NCI-H1105 (cell line): ENCODE data around the gene ZNF878.
"Not testable (repeated sequence)": the region's sequence is repeated elsewhere in the genome, so short reads cannot be mapped to it uniquely, and the experiment has no call there.

Source experiments
- DNase-seq: peaks from one replicate; lab custom pipeline; 2025; lab: John Stamatoyannopoulos, UW

ZNF878 gene

DNA sequence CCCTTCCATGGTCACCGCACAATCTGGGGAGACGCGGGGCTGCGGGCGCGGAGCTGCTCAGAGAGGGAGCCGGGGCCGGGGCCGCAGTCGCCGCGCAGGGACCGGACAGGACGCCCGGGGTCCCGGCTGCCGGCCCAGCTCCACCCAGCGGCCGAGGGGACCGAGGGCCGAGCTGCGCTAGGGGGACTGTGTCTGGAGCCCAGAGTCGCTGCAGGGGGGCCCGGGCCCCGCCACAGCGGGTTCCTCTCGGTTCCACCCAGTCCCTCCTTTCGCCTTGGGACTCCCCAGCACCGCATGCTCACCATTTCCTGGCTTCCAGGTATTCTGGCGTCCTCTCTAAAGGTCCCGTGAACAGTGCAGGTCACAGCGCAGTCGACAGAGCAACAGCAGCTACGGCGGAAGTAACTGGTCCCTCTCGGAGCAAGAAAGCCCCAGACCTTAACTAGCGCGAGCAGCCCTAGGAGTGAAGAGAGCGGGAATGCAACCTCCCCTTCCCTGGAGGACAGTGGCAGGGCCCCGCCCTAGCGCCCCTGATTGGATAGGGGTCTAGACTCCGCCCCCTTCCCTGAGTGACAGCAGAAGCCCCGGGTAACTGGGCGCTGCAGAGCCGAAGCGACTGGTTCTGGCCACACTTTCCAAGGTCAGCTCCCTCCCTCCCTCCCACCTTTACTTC, at the start of gene ZNF878:
ZNF878 (minus strand) TSS at position 465 of the 673 bp plus-strand sequence; CDS start at position 305, 160 bp downstream.
- DNase-seq = peak; percentile 93

DNA sequence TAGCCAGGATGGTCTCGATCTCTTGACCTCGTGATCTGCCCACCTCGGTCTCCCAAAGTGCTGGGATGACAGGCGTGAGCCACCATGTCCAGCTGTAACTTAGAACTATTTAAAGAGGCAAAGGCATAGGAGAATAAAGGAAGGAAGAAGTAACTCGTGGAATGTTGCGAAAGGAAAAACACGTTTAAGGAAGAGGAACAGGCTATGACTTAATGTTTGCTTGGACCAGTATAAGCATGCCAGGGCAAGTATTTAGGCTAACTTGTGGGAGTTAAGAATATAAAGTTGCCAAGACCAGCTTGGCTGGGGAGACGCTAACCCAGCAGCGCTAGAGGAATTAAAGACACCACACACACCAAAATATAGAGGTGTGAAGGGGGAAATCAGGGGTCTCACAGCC, 45.3 kb upstream of the ZNF878 start:
- no peak for DNase-seq

DNA sequence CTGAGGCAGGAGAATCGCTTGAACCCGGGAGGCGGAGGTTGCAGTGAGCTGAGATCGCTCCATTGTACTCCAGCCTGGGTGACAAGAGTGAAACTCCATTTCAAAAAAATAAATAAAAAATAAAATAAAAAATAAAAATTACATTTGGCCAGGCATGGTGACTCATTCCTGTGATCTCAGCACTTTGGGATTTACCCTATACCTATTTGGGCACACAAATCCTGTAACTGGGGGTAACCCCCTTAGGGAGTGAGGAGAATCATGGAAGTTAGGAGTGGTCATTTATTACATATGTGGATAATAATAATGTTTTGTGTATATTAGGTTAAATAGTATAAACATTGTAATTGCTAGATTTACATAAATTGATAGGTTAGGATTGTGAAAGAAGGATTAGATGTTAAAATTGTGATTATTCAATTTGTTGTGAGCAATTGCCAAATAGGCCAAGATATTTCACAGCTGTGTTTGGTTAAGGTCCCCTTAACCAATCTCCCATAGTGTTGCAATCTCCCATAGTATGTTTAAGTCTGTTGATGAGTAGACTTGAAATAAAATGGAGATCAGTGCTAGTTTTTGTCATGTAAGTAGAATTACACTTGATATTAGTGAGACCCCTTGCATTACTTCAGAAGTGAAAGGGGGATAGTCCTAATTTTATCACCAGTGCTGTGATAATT, 42.5 kb upstream of the ZNF878 start:
- DNase-seq = no peak

DNA sequence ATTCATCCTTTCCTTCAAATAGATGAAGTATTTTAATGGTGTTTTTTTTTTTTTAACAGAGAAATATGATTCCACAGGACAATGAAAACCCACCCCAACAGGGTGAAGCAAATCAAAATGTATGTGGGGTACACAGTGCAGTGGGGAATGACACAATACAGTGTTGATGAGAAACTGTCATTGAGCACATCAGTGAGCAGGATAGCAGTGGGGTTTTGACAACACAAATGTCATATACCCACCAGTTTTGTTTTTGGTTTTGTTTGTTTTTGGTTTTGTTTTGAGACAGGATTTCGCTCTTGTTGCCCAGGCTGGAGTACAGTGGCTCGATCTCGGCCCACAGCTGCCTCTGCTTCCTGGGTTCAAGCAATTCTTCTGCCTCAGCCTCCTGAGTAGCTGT, 41.0 kb upstream of the ZNF878 start:
- DNase-seq = no peak

DNA sequence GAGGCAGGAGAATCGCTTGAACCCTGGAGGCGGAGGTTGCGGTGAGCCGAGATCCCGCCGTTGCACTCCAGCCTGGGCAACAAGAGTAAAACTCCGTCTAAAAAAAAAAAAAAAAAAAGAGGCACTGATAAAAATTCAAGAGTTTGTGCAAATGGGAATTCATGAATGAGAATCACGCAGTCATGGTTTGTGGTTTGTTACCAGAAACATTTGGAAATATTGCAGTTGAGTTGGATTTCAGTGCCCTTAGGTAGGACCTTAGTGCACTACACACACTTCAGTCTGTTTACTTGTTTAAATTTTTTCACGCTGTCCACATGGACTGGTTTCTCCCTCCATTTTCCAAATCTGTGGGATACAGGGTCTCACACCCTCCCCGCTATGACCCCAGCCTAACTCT, 40.2 kb upstream of the ZNF878 start:
- DNase-seq = no peak

DNA sequence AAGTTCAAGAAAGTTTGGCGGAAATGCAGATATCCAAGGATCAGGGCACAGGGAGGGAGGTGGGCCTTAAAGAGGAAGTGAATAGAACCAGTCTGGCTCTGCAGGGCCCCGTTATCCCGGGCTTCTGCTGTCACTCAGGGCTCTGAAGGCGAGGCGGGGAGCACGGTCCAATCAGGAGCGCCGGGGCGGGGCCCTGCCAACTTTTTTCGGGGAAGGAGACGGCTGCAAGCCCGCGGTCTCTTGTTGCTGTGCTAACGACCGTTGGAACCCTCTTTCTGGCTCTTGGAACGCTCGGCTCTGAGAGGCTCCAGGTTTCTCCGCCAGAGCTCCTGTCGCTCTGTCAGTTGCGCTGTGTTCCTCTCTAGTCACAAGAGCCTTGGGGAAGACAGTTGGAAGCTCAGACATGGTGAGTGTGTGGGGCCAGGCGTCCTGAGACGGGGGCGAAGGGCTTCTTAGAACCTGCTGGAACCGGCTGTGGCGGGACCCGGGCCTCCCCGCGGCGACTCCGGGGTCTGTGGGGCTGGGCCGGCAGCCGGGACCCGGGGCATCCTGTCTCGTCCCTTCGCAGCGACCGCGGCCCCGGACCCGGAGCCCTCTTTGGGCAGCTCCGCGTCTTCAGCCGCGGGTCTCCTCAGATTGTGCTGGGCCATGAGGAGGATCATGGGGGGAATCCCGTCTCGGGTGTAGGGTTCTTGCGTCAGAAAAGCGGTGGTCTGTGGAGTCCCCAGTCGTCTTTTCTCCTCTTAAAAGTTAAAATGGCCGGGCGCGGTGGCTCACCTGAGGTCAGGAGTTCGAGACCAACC, 39.5 kb upstream of the ZNF878 start:
- no peak for DNase-seq

DNA sequence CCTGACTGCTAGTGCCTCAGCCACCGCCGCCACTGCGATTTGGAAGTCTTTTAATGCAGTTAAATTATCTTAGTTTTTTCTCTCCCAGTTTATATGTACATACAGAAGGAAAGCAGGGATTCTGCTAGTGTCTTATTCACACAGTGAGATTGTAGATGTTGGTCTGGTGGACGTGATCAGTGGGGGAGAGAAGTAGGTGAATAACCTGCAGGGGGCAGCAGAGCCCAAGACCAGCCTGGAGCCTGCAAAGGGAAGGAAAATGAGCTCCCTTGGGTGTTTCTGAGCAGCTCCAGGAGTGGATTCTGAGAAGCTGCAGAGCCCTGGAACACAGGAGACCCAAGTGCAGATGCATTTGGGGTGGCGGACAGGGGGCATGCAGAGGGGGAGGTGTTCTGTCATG, 38.0 kb upstream of the ZNF878 start:
- peak; percentile 46 for DNase-seq

DNA sequence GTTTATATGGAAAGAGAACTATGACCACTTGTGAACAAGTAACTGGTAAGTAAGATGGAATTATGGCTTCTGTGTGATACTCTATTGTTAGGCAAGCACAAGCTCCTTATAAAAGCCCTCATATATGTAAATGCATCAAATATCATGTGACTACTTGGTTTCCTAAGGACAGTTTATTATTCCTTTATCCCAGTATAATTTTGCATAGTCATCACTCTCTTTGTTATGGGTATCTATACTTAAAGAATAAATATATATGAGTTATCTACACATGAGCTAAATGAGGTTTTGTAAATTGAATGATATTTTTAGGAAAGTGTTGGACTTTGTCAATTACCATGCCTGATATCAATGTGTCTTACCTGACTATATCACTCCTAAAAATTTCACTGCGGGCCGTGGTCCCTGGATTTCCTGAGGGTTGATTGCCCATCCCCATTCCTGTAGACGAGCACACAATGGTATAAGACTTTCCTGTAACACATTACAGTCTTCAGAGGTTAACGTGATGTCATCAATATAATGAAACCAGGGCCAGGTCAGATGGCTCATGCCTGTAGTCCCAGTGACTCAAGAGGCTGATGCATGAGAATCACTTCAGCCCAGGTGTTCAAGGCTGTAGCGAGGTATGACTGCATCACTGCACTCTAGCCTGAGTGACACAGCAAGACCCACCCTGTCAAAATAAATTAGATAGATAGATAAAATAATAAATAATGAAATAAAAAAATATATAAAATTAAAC, 32.5 kb upstream of the ZNF878 start:
- DNase-seq = no peak

DNA sequence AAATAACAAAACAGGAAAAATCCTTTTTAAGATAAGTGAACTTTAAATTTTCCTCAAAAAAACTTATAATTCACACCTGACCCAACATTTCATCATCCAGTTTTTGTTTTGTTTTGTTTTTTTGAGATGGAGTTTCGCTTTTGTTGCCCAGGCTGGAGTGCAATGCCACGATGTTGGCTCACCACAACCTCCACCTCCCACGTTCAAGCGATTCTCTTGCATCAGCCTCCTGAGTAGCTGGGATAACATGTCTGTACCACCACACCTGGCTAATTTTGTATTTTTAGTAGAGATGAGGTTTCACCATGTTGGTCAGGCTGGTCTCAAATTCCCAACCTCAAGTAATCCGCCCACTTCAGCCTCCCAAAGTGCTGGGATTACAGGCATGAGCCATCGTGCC, 30.6 kb upstream of the ZNF878 start:
- DNase-seq = not testable (repeated sequence)

DNA sequence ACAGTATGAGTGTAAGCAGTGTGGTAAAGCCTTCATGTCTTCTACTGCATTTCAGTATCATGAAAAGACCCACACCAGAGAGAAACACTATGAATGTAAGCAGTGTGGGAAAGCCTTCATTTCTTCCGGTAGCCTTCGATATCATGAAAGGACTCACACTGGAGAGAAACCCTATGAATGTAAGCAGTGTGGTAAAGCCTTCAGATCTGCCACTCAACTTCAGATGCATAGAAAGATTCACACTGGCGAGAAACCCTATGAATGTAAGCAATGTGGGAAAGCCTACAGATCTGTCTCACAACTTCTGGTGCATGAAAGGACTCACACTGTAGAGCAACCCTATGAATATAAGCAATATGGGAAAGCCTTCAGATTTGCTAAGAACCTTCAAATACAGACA, 24.6 kb upstream of the ZNF878 start:
- DNase-seq = no peak

DNA sequence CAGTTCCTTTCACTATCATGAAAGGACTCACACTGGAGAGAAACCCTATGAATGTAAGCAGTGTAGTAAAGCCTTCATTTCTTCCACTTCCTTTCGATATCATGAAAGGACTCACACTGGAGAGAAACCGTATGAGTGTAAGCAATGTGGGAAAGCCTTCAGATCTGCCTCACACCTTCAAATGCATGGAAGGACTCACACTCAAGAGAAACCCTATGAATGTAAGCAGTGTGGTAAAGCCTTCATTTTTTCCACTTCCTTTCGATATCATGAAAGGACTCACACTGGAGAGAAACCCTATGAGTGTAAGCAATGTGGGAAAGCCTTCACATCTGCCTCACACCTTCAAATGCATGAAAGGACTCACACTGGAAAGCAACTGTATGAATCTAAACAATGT, 23.6 kb upstream of the ZNF878 start:
- not testable (repeated sequence) for DNase-seq

DNA sequence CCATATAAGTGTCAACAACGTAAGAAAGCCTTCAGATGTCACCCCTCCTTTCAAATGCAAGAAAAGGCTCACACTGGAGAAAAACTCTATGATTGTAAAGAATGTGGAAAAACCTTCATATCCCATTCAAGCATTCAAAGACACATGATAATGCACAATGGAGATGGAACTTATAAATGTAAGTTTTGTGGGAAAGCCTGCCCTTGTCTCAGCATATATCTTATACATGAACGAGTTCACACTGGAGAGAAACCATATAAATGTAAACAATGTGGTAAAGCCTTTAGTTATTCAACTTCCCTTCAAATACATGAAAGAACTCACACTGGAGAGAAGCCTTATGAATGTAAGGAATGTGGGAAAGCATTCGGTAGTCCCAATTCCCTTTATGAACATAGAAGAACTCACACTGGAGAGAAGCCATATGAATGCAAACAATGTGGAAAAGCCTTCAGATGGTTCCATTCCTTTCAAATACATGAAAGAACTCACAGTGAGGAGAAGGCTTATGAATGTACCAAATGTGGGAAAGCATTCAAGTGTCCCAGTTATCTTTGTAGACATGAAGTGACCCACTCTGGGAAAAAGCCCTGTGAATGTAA, 22.9 kb upstream of the ZNF878 start:
- no peak for DNase-seq

DNA sequence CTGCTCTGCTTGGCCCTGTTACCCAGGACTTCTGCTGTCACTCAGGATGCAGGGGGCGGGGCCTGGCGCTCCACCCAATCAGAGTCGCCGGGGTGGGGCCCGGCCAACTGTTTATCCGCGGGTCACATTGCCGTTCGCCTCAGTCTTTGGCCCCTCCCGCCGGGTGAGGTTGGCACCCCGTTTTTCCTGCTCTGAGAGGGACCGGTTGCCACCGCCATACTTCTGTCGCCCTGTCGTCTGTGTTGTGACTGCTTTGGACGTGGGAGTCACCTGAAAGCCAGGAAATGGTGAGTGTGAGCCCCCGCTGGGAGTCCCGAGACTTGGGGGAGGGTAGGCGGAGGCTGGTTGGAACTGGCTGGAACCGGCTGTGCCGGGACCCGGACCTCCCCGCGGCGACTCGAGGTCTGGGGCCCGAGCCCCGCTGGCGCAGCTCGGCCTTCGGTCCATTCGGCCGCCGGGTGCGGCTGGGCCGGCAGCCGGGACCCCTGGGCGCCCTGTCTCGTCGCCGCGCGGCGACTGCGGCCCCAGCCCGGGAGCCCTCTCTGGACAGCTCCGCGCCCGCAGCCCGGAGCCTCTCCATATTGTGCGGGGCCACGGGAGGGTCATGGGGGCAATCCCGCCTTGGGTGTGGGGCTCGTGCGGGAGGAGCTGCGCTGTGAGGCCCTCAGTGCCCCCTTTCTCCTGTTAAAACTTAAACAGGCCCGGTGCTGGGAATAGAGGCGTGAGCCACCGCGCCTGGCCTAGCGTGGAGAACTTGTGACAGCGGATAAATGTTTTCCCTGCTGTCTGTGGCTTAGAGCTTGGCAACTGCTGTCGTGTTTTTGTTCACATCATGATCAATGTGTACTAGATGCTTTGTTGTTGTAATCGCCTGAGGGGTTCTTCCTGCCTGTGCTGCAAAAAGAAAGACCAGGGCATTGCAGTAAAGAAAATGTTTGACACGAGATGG, 12.1 kb upstream of the ZNF878 start, which contains the start of gene ZNF844:
ZNF844 (plus strand) TSS at position 142 of the 949 bp plus-strand sequence; CDS start at position 285, 143 bp downstream.
- DNase-seq = no peak

DNA sequence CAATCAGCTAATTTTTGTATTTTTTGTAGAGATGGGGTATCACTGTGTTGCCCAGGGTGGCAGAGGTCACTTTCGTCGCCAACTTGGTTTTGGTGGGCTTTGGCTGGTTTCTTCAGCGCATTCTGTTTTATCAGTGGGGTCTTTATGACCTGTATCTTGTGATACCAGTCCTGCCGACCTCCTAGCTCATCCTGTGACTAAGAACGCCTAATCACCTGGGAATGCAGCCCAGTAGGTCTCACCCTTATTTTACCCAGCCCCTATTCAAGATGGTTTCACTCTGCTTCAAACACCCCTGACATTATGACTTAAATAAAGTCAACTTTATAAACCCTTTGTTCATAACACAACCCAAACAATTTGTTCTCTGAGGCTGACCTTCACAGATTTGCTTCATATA, 3.0 kb upstream of the ZNF878 start:
- DNase-seq = no peak

DNA sequence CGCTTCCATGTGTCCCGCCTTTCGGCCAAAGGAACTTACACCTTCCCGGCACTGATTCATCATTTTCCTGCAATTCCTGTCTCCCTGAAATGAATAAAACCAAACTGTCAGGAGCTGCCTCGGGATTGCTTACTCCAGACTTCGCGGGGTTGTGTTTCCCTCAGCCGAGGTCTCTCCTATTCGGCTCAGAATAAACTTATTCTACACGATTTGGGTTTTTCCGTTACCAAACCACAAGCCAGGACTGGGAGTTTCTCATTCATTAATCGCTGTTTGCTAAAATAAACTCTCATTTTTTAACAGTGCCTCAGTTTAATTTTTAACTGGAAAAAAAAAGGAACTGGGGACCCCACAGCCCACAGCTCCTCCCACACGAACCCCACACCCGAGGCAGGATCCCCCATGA, 667 bp downstream of the ZNF878 start:
- DNase-seq = peak; percentile 9

DNA sequence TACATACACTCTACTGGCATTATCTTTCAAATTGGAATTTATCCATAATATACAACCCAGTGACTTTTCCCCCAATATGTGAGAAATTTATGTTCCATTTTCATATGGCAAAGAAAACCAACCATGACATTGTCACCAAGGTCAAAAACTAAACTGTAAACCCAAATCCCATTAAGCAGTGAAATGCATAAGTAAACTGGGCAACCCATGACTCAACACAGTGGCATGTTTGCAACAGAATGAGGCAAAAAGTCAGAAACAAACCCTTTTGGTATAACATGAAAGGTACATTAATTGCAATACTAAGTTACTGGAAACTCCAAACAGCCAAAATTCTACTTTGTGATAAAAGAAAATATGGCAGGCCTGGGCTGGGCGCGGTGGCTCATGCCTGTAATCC, 4.9 kb downstream of the ZNF878 start:
- no peak for DNase-seq

DNA sequence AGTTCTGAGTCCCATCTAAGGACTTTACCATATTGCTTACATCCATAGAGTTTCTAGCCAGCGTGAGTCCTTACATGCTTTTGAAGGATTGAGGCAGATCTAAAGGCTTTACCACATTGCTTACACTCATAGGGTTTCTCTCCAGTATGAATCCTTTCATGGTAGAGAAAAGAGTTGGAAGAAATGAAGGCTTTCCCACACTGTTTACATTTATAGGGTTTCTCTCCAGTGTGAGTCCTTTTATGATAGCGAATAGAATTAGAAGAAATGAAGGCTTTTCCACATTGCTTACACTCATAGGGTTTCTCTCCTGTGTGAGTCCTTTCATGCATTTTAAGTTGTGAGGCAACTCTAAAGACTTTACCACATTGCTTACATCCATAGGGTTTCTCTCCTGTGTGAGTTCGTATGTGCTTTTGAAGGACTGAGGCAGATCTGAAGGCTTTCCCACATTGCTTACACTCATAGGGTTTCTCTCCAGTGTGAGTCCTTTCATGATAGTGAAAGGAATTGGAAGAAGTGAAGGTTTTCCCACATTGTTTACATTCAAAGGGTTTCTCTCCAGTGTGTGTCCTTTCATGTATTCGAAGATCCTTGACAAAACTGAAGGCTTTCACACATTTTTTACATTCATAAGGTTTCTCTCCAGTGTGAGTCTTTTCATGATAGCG, 8.9 kb downstream of the ZNF878 start:
- DNase-seq = no peak

DNA sequence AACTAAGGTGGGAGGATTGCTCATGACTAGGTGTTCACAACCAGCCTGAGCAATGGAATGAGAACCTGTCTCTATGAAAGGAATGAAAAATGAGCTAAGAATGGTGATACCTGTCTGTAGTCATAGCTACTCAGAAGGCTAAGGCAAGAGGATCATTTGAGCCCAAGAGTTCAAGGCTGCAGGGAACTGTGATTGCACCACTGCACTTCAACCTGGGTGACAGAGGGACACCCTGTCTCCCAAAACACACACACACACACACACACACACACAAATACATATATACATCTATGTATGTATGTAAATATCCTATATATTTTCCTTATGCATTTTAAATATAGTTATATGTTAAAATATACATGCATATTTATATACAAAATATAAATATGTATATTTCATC, 9.9 kb downstream of the ZNF878 start:
- DNase-seq = no peak

DNA sequence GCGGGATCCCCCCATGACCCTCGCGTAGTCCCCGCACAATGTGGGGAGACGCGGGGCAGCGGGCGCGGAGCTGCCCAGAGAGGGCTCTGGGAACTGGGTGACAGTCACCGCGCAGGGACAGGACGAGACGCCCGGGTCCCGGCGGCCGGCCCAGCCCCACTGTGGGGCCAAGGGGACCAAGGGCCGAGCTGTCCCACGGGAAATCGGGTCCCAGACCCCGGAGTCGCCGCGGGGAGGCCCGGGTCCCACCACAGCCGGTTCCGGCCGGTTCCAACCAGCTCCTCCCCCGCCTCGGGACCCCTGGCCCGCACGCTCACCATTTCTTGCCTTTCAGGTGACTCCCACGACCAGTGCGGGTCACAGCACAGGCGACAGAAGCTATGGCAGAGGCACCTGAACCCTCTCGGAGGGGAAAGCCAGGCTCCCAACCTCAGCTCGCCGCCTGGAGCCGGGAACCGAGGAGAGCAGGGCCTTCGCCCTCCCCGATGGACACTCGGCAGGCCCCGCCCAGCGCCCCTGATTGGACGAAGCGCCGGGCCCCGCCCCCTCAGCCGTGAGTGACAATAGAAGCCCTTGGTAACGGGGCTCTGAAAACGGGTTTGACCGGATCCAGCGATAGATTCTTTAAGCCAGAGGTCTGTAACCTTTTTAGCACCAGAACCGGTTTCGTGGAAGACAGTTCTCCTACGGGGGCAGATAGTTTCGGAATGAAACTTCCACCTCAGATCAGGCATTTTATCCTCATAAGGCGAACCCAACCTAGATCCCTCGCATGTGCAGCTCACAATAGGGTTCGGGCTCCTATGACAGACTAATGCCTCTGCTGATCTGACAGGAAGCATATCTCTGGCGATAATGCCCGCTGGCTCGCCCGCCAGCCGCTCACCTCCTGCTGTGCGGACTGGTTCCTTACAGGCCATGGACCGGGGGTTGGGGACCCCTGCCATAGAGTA, 17.3 kb downstream of the ZNF878 start, which contains the start of gene ZNF433:
ZNF433 (minus strand) TSS at position 460 of the 953 bp plus-strand sequence; CDS start at position 320, 140 bp downstream.
- DNase-seq = peak; percentile 92
